GM12865 (cell line): ENCODE measurements around the gene SETD3.

Experiments used
- DNase-seq: peaks from one replicate; pipeline ENCODE4 v3.0.0; 2010; ENCODE audit warnings: low read depth
- H3K4me3 ChIP-seq: 2 replicates; pipeline ENCODE4 v1.5.1; 2011; ENCODE audit warnings: mild to moderate bottlenecking, low read depth, low read length, control low read depth
- CTCF ChIP-seq: IDR thresholded peaks from 2 replicates; pipeline ENCODE4 v1.5.1; 2011; ENCODE audit warnings: low read length, control low read depth, low read depth, inconsistent platforms; ENCODE audit not compliant: insufficient read depth; ENCODE audit errors: missing control alignments

Gene SETD3

DNA sequence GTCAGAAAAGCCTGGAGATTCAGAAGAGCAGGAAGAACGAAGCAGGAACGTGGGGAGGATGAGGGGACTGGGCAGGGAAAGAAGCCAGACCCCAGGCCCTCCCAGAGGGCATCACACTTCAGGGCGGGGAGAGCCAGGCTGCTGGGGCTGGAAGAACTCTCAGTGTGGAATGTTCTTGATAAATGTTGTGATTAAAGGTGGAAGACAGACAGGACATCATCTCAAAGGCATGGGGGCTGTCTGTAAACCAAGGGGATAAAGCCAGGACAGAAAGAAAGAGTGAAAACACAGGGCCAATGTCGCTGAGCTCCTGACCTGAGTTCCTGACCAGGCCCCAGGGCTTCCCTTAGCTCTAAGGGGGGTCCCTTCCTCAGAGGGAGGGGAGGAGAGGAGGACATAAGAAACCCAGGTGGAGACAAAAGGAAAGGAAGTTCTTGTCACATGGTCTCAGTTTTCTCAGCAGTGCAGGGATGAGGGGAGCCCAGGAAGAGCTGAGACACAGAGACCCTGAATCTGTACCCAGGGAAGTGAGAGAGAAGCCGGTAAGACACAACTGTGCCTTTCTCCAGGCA lies 56.3 kb downstream of the SETD3 start:
- TF ChIP-seq CTCF: no peak
- no peak for DNase-seq
- no peak overlapping the region for H3K4me3 ChIP-seq

DNA sequence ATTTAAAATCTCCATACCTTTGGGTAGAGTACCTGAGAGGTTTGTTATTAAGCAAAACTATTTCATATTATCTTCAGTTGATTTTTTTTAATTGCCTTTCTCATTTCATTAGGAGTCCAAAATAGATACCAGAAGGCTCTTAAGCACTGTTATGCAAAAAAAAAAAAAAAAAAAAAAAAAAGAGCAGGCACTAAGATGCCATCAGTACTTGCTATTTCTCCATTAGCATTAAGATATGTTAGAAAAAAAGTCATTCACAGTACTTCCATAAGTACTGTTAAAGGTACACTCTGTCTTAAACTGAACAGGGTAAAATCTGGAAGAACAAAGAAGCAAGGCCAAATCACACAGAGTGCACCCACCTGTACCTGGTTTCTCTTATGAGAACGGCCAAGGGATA lies 57.2 kb downstream of the SETD3 start:
- H3K4me3 ChIP-seq: no peak overlapping the region
- TF ChIP-seq CTCF: no peak

GRCh38 chr14:99422228-99423010 lies 58.2 kb downstream of the SETD3 start:
- DNase-seq: no peak
- no peak for TF ChIP-seq CTCF
- no peak overlapping the region for H3K4me3 ChIP-seq

More for the DNA sequence above, 57.2 kb downstream of the SETD3 start:
- no peak for DNase-seq

- TF ChIP-seq CTCF: no peak
- no peak overlapping the region for H3K4me3 ChIP-seq
- DNase-seq: peak; percentile 9
Measured at GRCh38 chr14:99420711-99421110, 59.9 kb downstream of the SETD3 start.

- TF ChIP-seq CTCF: no peak
- H3K4me3 ChIP-seq: no peak overlapping the region
- no peak for DNase-seq
Measured at GRCh38 chr14:99419905-99420304, 60.8 kb downstream of the SETD3 start.

DNA sequence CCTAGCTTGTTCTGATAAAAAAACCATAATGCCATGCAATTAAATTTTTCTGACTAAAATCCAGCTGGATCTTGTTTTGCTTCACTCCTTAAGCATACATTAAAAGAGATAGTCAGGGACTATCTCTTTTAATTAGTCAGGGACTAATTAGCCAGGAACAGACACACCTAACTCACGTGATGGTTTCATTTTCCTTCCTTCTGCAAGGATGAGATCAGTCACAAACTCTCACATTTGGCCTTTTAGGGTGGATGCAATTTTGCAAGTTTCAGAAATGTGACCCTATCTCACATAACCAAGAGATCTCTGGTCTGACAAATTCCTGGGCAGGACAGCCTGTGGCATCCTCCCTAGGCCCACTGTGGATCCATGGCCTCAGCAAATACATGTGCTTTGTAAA lies 62.4 kb downstream of the SETD3 start:
- no peak for TF ChIP-seq CTCF
- H3K4me3 ChIP-seq: no peak overlapping the region
- DNase-seq: no peak
